Tibial nerve (tissue), 4 donors: ENCODE measurements around the gene PPTC7.

Source experiments
- EP300 ChIP-seq, 2 donors: sonication (generic); formaldehyde crosslinking; IDR thresholded peaks; one replicate each; pipeline ENCODE4 v1.6.1; 2017; ENCODE audit warnings: antibody characterized with exemption in 2 of 2, mild to moderate bottlenecking in 1 of 2
- POLR2A ChIP-seq, 2 donors: fragments of 450-650 bp; IDR thresholded peaks; one replicate each; pipeline ENCODE4 v1.6.1; 2017; ENCODE audit warnings: antibody characterized with exemption in 2 of 2, mild to moderate bottlenecking in 2 of 2, moderate library complexity in 2 of 2
- TF ChIP-seq, protein P1 (sequence below), 5 experiments: fragments of 200-600 bp in 3 of 5; fragments of 450-650 bp in 2 of 5; sonication (generic) in 3 of 5; IDR thresholded peaks; one replicate each; pipeline ENCODE4 v1.5.1; 2016 to 2019; ENCODE audit warnings: antibody characterized with exemption in 5 of 5, mild to moderate bottlenecking in 3 of 5, moderate library complexity in 2 of 5

DNA sequence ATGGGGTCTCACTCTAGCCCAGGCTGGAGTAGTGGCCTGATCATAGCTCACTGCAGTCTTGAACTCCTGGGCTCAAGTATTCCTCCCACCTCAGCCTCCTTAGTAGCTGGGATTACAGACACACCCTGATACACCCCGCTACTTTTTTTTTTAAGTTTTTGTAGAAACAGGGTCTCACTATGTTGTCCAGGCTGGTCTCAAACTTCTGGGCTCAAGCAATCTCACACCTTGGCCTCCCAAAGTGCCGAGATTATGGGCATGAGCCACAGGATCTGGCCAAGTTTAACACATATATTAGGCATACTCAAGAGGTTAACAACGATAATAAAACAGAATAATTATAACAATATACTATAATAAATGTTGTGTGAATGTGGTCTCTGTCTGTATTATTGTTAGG is 25.8 kb downstream of the PPTC7 start:
- TF ChIP-seq EP300 (IDR thresholded peaks at IDR 0.05), result no peak
- TF ChIP-seq, protein P1, sequence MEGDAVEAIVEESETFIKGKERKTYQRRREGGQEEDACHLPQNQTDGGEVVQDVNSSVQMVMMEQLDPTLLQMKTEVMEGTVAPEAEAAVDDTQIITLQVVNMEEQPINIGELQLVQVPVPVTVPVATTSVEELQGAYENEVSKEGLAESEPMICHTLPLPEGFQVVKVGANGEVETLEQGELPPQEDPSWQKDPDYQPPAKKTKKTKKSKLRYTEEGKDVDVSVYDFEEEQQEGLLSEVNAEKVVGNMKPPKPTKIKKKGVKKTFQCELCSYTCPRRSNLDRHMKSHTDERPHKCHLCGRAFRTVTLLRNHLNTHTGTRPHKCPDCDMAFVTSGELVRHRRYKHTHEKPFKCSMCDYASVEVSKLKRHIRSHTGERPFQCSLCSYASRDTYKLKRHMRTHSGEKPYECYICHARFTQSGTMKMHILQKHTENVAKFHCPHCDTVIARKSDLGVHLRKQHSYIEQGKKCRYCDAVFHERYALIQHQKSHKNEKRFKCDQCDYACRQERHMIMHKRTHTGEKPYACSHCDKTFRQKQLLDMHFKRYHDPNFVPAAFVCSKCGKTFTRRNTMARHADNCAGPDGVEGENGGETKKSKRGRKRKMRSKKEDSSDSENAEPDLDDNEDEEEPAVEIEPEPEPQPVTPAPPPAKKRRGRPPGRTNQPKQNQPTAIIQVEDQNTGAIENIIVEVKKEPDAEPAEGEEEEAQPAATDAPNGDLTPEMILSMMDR (IDR thresholded peaks at IDR 0.05), result no peak
- no peak for TF ChIP-seq POLR2A (IDR thresholded peaks at IDR 0.05)
